H9 (cell line): ENCODE measurements around the gene UBAP1. TPM values are rescaled to one million over a fixed set of nuclear protein-coding genes. Genes with fewer than 3 reads are reported as not detected.

ENCODE experiments used
- DNase-seq: peaks from one replicate; pipeline ENCODE4 v3.0.0-alpha.2; 2017
- H2AFZ ChIP-seq: one replicate; pipeline ENCODE4 v1.6.1; 2013; ENCODE audit warnings: mild to moderate bottlenecking, low read length, control low read depth, moderate library complexity
- H2AK5ac ChIP-seq: 2 replicates; pipeline ENCODE4 v1.6.1; 2013; ENCODE audit warnings: low read length, control low read depth, mixed read lengths; ENCODE audit not compliant: insufficient read length
- H2BK120ac ChIP-seq: one replicate; pipeline ENCODE4 v1.6.1; 2013; ENCODE audit warnings: low read depth, mild to moderate bottlenecking, low read length, control low read depth, inconsistent platforms; ENCODE audit not compliant: poor library complexity, severe bottlenecking
- H2BK12ac ChIP-seq: 2 replicates; pipeline ENCODE4 v1.6.1; 2013; ENCODE audit warnings: low read length, control low read depth, mixed read lengths, low read depth; ENCODE audit not compliant: insufficient read length
- H2BK15ac ChIP-seq: 2 replicates; pipeline ENCODE4 v1.6.1; 2013; ENCODE audit warnings: low read depth, low read length, control low read depth
- H2BK20ac ChIP-seq: one replicate; pipeline ENCODE4 v1.6.1; 2013; ENCODE audit warnings: low read depth, mild to moderate bottlenecking, low read length, control low read depth, inconsistent platforms; ENCODE audit not compliant: poor library complexity, severe bottlenecking
- H2BK5ac ChIP-seq: 2 replicates; pipeline ENCODE4 v1.6.1; 2013; ENCODE audit warnings: low read length, control low read depth, mixed read lengths; ENCODE audit not compliant: insufficient read length
- H3K14ac ChIP-seq: 2 replicates; pipeline ENCODE4 v1.6.1; 2013; ENCODE audit warnings: low read length, control low read depth; ENCODE audit not compliant: insufficient read depth
- H3K18ac ChIP-seq: 2 replicates; pipeline ENCODE4 v1.6.1; 2013; ENCODE audit warnings: low read depth, mild to moderate bottlenecking, mixed read lengths, low read length, control low read depth; ENCODE audit not compliant: insufficient read length
- H3K23ac ChIP-seq: 2 replicates; pipeline ENCODE4 v1.6.1; 2013; ENCODE audit warnings: low read length, control low read depth, mixed read lengths, low read depth; ENCODE audit not compliant: insufficient read length
- H3K23me2 ChIP-seq: 2 replicates; pipeline ENCODE4 v1.6.1; 2013; ENCODE audit warnings: low read depth, mild to moderate bottlenecking, mixed read lengths, low read length, control low read depth; ENCODE audit not compliant: insufficient read length, poor library complexity, severe bottlenecking
- H3K27ac ChIP-seq: 2 replicates; pipeline ENCODE4 v1.5.1; 2013; ENCODE audit warnings: low read length, control low read depth, mixed read lengths, low read depth; ENCODE audit not compliant: insufficient read length
- H3K27me3 ChIP-seq: 2 replicates; pipeline ENCODE4 v1.6.1; 2013; ENCODE audit warnings: low read length, control low read depth, inconsistent platforms; ENCODE audit not compliant: insufficient read depth
- H3K4ac ChIP-seq: 2 replicates; pipeline ENCODE4 v1.6.1; 2013; ENCODE audit warnings: low read depth, mild to moderate bottlenecking, control low read depth, inconsistent platforms, low read length, moderate library complexity
- H3K4me1 ChIP-seq: 2 replicates; pipeline ENCODE4 v1.6.1; 2013; ENCODE audit warnings: low read length, control low read depth, inconsistent platforms; ENCODE audit not compliant: insufficient read depth
- H3K4me2 ChIP-seq: 2 replicates; pipeline ENCODE4 v1.6.1; 2013; ENCODE audit warnings: low read length, control low read depth, mixed read lengths; ENCODE audit not compliant: insufficient read length, insufficient read depth
- H3K56ac ChIP-seq: 2 replicates; pipeline ENCODE4 v1.6.1; 2013; ENCODE audit warnings: low read depth, mild to moderate bottlenecking, mixed read lengths, low read length, control low read depth; ENCODE audit not compliant: insufficient read length
- H3K79me1 ChIP-seq: 2 replicates; pipeline ENCODE4 v1.6.1; 2013; ENCODE audit warnings: low read depth, mild to moderate bottlenecking, moderate library complexity, low read length, control low read depth, inconsistent platforms; ENCODE audit not compliant: insufficient read depth, poor library complexity, severe bottlenecking
- H3K79me2 ChIP-seq: 2 replicates; pipeline ENCODE4 v1.6.1; 2013; ENCODE audit warnings: low read length, control low read depth, inconsistent platforms; ENCODE audit not compliant: insufficient read depth
- H3K9ac ChIP-seq: 2 replicates; pipeline ENCODE4 v1.6.1; 2013; ENCODE audit warnings: low read length, control low read depth, mixed read lengths; ENCODE audit not compliant: insufficient read length; ENCODE audit errors: extremely low read depth
- H3K9me3 ChIP-seq: one replicate; pipeline ENCODE4 v1.6.1; 2013; ENCODE audit warnings: low read depth, low read length, inconsistent platforms; ENCODE audit not compliant: control insufficient read depth
- H3T11ph ChIP-seq: one replicate; pipeline ENCODE4 v1.6.1; 2013; ENCODE audit warnings: mild to moderate bottlenecking, low read length, control low read depth, inconsistent platforms
- H4K20me1 ChIP-seq: one replicate; pipeline ENCODE4 v1.6.1; 2013; ENCODE audit not compliant: control insufficient read depth, insufficient read length, insufficient read depth
- H4K5ac ChIP-seq: 2 replicates; pipeline ENCODE4 v1.6.1; 2013; ENCODE audit warnings: low read depth, mild to moderate bottlenecking, mixed read lengths, low read length, control low read depth; ENCODE audit not compliant: insufficient read length
- H4K8ac ChIP-seq: replicated peaks from 2 replicates; pipeline ENCODE4 v1.6.1; 2013; ENCODE audit warnings: low read length, control low read depth, mixed read lengths, low read depth; ENCODE audit not compliant: insufficient read length
- H4K91ac ChIP-seq: 2 replicates; pipeline ENCODE4 v1.6.1; 2013; ENCODE audit warnings: low read depth, mild to moderate bottlenecking, moderate library complexity, mixed read lengths, low read length, control low read depth; ENCODE audit not compliant: insufficient read length
- H3K27ac Mint-ChIP-seq, 3 experiments: 2 replicates in 2 of 3; 3 replicates in 1 of 3; pipeline ENCODE4 v1.8.0; 2020 to 2021; ENCODE audit warnings: mixed read lengths in 3 of 3, mild to moderate bottlenecking in 1 of 3, moderate library complexity in 1 of 3
- H3K27me3 Mint-ChIP-seq: 2 replicates; pipeline ENCODE4 v1.8.0; 2021; ENCODE audit warnings: low read depth, mild to moderate bottlenecking, moderate library complexity, mixed read lengths
- H3K36me3 Mint-ChIP-seq, 3 experiments: 2 replicates in 2 of 3; 3 replicates in 1 of 3; pipeline ENCODE4 v1.8.0; 2020 to 2021; ENCODE audit warnings: low read depth in 3 of 3, mixed read lengths in 3 of 3; ENCODE audit not compliant: insufficient read depth in 1 of 3
- H3K4me1 Mint-ChIP-seq, 2 experiments: 2 replicates each; pipeline ENCODE4 v1.8.0; 2020; ENCODE audit warnings: mixed read lengths in 2 of 2
- H3K4me3 Mint-ChIP-seq, 2 experiments: 2 replicates in 1 of 2; 3 replicates in 1 of 2; pipeline ENCODE4 v1.8.0; 2020 to 2021; ENCODE audit warnings: mild to moderate bottlenecking in 2 of 2, mixed read lengths in 2 of 2, moderate library complexity in 1 of 2
- H3K9me3 Mint-ChIP-seq, 2 experiments: 2 replicates in 1 of 2; 3 replicates in 1 of 2; pipeline ENCODE4 v1.8.0; 2020; ENCODE audit warnings: mild to moderate bottlenecking in 2 of 2, mixed read lengths in 2 of 2, moderate library complexity in 1 of 2
- CTCF ChIP-seq: fragments of 200-600 bp; sonication (generic); conservative IDR thresholded peaks from 3 replicates; pipeline ENCODE4 v1.8.0; 2021; ENCODE audit warnings: antibody characterized with exemption, mild to moderate bottlenecking
- WGBS: extraction: QIAGEN DNeasy Blood & Tissue Kit; methylation state at CpG from one replicate; pipeline ENCODE4 v1.1.7; 2013; ENCODE audit warnings: missing lambda C conversion rate, low lambda C conversion rate, mixed read lengths; ENCODE audit not compliant: insufficient read length; ENCODE audit errors: extremely low coverage; 5-methylcytosine and 5-hydroxymethylcytosine counted together
- total RNA-seq: library from RNA; stranded (reverse); gene quantifications from 2 replicates; pipeline ENCODE4 v1.2.1, GENCODE V29; 2021

UBAP1 gene
- total RNA-seq, 1 experiment from 2014 or later = 32.6 TPM

- no peak overlapping the region for H3K18ac ChIP-seq
- no peaks in the 10 kb centered on the region for H3K79me1 ChIP-seq
- no peak overlapping the region for H2AK5ac ChIP-seq
- H2BK20ac ChIP-seq = no peak overlapping the region
- H2BK12ac ChIP-seq = no peak overlapping the region
- peaks cover 2 to 15% (median 9%) of the 10 kb centered on the region in 3 experiments; a peak in 5 of 7 replicates for H3K36me3 Mint-ChIP-seq
- H4K5ac ChIP-seq = no peak overlapping the region
- no peaks in the 10 kb centered on the region for H4K20me1 ChIP-seq
- H3K79me2 ChIP-seq = no peaks in the 10 kb centered on the region
- no peak overlapping the region for H3K4me2 ChIP-seq
- H3K23ac ChIP-seq = no peak overlapping the region
- H3K4me3 Mint-ChIP-seq = no peak overlapping the region
- no peak overlapping the region for H3K56ac ChIP-seq
- H3K27me3 ChIP-seq = no peaks in the 10 kb centered on the region
- no peak overlapping the region for H3T11ph ChIP-seq
- H4K91ac ChIP-seq = no peak overlapping the region
- H3K9ac ChIP-seq = no peak overlapping the region
- no peaks in the 10 kb centered on the region for H3K27me3 Mint-ChIP-seq
- H3K27ac ChIP-seq = no peak overlapping the region
- H2BK15ac ChIP-seq = no peak overlapping the region
- no peak for DNase-seq
- no peak overlapping the region for H4K8ac ChIP-seq
- H3K4me1 Mint-ChIP-seq = peaks cover 3 to 5% of the 10 kb centered on the region in 2 experiments; a peak in 3 of 4 replicates
- H3K9me3 Mint-ChIP-seq = no peaks in the 10 kb centered on the region
- no peak overlapping the region for H3K14ac ChIP-seq
- no CpG with 5 or more reads among the region's 2 CpGs for WGBS
- no peak overlapping the region for H2BK5ac ChIP-seq
- H3K23me2 ChIP-seq = no peaks in the 10 kb centered on the region
- no peak overlapping the region; a peak in 1 of 7 replicates for H3K27ac Mint-ChIP-seq
- H3K4me1 ChIP-seq = no peaks in the 10 kb centered on the region
- H2AFZ ChIP-seq = no peak overlapping the region
- H2BK120ac ChIP-seq = no peak overlapping the region
- H3K9me3 ChIP-seq = no peaks in the 10 kb centered on the region
- no peak overlapping the region for H3K4ac ChIP-seq
- no peak for TF ChIP-seq CTCF
Observed at GRCh38 chr9:34232201-34232600, 53.4 kb downstream of the UBAP1 start.
